ENCODE measurements around the gene TUT4.

Gene TUT4

DNA sequence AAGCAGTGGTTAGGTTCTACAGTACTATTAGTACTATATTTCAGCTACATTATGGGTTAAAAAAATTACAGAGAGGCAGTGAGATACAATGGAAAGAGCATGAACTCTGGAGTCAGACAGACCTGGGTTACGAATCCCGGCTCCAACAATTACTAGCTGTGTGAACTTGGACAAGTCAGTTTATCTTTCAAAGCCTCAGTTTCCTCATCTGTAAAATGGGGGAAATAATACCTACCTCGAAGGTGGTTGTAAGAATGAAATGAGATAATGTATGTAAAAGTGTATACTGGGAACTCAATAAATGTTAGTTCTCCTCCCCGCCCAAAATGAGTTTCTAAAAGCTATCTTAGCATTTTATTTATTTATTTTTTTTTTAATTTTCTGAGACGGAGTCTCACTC, 89.0 kb downstream of the TUT4 start:
- DNase-seq: no peak

DNA sequence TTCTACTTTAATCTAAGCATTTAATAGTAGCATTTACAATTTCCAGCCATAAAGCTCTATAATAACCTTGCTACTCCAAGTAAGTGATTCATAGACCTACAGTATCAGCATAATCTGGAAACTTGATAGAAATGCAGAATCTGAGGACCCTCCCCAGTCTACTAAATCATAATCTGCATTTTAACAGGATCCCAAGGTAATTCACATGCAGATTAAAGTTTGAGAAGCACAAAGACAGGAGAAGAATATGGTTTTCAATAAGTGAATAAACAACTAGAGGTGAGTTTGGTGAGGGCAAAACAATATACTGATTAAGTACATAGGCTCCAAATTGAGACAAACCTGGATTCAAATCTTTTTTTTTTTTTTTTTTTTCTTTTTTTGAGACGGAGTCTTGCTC, 91.1 kb downstream of the TUT4 start:
- no peak for DNase-seq

DNA sequence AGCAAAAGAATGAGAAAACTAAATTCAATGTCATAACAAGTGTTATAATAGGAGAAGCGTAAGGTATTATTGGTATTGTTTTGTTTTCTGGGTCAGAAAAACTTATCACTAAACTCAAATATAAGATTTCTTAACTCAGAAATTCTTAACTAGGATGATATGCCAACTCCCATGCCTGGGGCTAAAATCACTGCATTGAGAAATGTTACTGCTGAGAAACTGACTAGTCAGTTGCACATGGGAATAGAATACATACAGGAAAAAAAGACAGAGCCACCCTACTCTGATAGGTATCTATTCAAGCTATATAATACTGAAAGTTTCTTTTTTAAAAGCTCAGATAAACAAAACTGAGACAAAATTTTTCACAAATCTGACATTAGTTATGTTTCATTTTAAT, 92.2 kb downstream of the TUT4 start:
- DNase-seq: no peak

DNA sequence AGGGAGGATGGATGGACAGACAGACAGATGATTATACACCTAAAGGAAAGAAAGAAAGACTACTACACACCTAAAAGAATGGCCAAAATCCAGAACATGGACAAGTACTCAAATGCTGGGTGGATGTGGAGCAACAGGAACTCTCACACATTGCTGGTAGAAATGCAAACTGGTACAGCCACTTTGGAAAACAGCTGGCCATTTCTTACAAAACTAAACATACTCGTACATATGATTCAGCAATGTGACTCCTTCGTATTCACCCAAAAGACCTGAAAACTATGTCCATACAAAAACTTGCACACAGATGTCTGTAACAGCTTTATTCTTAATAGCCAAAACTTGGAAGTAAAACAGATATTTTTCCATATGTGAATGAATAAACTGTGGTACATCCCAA, 97.2 kb downstream of the TUT4 start:
- DNase-seq: no peak

DNA sequence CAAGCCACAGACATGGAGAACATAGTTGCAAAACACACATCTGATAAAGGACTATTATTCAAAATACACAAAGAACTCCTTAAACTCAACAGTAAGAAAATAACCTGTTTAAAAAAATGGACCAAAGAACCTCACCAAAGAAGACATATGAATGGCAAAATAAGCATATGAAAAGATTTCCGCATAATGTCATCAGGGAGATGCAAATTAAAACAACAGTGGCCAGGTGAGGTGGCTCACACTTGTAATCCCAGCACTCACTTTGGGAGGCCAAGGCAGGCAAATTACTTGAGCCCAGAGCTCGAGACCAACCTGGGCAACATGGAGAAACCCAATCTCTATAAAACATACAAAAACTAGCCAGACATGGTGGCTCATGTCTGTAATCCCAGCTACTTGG, 98.1 kb downstream of the TUT4 start:
- DNase-seq: no peak

DNA sequence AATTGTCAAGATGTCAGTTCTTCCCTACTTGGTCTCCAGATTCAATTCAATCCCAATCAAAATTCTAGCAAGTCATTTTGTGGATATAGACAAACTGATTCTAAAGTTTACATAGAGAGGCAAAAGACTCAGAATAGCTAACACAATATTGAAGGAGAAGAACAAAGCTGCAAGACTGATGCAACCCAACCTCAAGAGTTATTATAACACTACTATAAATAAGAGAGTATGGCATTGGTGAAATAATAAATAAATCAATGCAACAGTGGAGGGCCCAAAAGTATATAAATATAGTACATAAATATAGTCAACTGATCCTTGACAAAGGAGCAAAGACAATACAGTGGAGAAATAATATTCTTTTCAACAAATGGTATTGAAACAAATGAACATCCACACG, 98.8 kb downstream of the TUT4 start:
- DNase-seq: no peak

DNA sequence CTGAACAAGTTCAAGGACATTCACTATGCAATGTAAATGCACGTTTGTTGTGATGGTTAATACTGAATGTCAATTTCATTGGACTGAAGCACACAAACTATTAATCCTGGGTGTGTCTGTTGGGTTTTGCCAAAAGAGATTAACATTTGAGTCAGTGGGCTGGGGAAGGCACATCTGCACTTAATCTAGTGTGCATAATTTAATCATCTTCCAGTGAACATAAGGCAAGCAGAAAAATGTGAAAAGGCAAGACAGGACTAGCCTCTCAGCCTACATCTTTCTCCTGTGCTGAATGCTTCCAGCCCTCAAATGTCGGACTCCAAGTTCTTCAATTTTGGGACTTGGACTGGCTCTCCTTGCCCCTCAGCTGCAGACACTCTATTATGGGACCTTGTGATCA, 108.4 kb downstream of the TUT4 start:
- DNase-seq: no peak

DNA sequence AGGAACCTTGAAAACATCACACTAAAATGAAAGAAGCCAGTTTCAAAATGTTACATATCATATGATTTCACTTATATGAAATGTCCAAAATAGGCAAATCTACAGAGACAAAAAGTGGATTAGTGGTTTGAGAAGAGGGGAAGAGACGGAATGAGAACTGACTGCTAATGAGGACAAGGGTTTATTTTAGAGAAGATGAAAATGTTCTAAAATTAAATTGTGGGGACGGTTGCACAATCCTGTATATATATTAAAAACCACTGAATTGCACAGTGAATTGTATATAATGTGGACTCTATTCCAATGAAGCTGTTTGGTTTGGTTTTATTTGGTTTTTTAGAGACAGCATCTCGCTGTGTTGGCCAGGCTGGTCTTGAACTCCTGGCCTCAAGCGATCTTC, 112.9 kb downstream of the TUT4 start:
- DNase-seq: no peak

DNA sequence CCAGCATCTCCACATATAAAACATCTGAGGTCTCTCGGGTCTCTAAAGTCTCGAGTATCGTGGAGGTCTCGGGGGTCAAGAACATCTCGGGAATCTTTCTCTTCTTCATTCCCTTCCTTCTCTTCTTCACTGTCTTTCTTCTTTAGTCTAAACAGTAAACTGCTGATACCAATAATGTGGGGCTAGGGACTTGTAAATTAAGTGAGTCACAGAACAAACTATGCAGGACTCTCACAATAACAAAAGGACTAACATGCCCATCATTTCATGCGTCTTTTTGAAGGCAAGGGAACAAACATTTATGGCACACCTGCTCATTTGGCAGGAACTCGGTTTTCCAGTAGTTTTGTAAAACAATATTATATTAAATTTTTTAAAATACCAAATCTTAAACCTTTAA, 116.1 kb downstream of the TUT4 start:
- DNase-seq: no peak

DNA sequence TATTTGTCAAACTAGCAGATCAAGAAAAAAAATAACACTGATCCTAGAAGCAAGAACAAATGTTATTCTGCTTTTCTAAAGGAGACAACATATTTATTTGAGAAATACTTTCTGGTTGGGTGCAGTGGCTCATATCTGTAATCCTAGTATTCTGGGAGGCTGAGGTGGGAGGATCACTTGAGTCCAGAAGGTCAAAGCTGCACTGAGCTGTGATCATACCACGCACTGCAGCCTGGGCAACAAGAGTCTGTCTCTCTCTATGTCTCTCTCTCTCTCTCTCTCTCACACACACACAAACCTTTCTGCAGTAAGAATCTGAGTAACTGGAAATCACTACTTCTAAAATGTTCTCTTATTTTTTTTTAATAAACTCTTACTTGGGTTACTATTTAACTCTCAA, 117.2 kb downstream of the TUT4 start:
- no peak for DNase-seq

DNA sequence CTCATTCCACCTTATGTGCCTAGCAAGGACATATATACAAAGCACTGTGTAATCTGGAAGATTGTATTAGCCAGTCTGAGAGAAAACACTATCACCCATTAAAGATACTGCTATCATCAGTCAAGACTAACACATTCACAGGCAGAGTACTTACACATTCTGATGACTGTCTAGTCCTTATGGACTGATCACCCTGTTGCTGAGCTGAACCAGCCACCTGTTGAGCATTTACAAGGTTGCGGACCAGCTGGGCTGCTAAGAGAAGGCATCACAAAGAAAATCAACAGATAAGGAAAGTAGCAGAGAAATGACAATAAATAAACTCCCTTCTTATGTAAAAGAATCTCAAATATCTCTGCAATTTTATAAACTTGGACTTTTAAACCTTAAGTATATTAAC, 117.7 kb downstream of the TUT4 start:
- DNase-seq: no peak

DNA sequence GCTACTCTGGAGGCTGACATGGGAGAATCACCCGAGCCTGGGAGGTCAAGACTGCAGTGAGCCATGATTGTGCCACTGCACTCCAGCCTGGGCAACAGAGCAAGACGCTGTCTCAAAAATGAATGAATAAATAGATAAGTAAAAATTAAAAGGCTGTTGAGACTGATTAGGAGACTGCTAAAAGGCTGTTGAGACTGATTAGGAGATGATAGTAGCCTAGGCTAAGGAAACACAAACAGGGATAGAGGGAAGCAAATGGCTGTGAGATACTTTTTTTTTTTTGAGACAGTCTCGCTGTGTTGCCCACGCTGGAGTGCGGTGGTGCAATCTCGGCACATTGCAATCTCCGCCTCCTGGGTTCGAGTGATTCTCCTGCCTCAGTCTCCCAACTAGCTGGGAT, 120.1 kb downstream of the TUT4 start:
- no peak for DNase-seq

DNA sequence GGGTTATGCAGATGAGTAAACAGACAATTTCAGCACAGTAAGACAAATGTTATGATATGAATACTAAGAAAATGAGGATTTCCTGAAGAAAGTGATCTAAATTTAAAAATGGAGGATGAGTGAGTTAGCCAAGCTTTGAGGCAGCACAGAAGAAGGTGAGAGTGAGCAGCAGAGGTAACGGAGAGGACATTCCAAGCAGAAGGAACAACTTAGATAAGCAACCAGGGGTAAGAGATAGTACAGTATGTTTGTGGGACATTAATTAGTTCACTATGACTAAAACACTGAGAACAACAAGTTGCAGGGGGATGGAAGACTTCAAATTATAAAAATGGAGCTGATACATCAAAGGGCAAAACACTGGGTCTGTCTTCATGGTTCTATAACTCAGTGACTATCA, 125.7 kb downstream of the TUT4 start:
- no peak for DNase-seq

DNA sequence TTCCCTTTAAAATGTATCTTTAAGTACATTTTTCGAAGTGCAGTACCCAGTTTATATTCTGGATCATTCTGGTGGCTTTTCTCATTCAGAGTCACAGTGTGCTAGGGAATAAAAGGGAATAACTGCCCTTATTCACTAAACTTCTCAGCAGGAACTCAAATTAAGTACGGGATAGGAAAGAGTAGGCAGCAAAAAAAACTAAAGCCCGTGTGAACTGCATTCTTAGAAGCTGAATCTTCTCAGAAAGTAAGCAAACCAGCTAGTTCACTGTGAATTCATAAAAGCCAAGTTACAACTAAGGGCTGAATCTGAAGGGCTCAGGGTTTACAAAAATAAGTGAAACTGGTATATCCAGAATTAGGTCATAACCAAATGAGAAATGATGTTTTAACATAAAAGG, 126.5 kb downstream of the TUT4 start:
- DNase-seq: no peak

DNA sequence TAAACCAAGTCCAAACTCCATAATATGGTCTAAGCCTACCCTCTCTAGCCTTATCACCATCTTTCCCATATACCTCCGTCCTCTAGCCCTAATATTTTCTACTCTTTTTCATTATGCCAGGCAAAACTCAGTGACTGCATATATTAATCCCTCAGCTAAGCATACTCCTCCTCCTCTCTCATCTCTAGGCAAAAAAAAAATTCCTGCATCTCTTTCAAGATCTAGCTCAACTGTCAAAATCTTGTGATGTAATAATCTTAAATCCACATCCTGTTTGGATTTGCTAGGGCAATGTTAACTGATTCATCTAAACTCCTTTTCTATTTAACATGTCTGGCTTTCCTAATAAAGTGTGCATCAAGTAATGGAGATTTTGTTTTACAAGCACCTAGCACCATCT, 128.1 kb downstream of the TUT4 start:
- no peak for DNase-seq

DNA sequence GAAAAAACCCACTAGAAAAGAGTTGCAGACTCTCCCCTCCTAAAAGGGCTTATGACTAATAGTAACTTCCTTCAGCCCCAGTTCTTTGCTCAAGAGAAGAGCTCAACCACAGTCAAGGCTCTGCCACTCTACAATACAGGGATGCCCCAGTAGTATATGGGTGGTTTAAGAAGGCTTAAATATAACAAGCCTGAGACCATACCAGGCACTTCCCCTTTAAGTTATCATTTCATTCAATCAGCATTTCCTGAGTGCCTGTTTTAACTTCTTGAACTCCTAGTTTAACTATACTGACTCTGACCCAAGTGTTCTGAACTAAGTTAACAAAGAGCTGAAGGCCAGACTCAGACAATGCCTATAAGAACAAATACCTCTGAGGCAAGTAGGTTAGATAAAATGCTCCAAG, 128.7 kb downstream of the TUT4 start:
- DNase-seq: no peak

DNA sequence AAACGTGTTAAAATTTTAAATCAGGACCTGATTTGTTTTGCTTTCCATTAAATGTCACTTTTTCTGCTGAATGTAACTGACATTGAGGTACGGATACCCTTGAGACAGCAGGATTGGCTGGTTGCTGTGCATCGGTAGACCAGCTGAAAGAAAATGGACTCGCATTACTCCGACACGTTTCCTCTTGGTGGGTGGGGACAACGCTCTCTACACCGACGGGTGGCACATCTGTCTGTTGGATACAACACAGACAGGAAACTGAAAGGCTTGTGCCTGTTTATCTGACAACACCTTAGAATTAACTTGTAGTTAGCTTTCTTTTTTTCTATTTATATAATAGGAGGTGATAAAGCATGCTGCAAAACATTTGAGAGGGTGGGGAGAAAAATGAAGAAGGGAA, 129.1 kb downstream of the TUT4 start:
- DNase-seq: peak; percentile 37

DNA sequence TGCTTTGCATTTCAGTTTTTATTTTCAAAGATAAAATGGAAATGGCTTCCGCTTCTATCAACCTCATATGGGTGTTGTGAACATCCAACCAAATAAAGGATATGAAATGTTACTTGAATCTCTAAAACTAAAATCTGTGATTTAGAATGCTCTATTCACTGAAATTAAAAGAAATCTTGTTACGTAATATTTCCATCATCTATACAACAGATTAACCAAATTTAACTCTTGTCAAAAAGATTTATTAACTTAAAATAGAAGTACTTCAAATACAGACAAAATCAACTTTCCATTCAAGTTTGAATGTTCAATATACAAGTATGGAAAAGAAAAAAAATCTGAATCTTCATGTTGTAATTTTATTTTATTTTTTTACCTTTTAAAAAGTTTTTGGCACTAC, 129.8 kb downstream of the TUT4 start:
- DNase-seq: no peak

DNA sequence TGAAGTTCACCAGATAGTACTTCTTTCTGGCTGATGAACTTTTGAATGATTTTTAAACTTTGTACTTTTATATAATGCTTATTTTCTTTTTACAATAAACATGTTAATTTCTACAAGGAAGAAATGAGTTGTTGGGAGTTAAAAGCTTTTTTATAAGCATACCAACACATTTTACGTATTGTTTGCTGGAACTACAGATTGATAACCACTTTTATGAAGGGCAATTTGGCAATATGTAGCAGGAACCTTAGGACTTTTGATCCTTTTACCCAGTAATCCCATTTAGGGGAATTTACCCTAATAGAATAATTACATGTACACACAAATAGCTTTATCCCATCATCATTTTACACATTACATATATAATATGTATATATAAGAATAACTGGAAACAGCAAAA, 132.2 kb downstream of the TUT4 start:
- DNase-seq: no peak

DNA sequence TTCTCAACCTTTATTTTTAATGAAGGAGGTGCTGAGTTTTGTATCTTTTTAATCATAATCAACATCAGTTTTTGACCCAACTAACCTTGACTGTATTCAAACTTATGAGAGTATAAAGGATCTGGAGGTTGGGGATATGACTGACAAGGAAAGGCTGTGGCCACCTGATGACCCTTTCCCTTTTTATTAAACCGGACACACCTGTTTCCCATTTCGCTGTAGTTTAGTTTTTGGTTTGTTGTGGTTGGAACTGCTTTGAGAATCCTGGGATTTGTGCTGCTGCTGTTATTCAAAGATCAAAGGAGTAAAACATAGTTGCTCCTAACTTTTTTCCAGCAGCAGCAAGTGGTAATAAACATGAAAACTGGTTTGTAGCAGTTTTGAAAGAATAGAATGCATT, 136.1 kb downstream of the TUT4 start:
- no peak for DNase-seq

DNA sequence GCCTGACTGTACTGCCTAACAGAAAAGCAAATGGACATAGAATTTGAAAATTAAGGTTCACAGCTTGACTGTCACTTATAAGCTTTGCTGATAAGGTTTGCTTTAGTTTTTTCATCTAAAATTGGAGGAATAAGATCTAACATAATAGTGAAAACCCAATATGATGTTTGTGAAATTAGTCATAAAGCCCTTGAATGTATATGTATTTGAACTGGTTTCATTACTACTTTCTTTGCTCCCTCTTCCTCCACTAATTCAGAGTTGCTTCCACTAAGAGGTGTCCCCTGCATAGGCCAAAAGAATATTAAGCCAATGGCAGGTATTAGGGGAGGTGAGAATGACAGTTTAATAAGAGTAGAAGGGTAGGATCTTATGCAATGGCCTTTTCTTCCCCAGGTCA, 137.9 kb downstream of the TUT4 start:
- no peak for DNase-seq

DNA sequence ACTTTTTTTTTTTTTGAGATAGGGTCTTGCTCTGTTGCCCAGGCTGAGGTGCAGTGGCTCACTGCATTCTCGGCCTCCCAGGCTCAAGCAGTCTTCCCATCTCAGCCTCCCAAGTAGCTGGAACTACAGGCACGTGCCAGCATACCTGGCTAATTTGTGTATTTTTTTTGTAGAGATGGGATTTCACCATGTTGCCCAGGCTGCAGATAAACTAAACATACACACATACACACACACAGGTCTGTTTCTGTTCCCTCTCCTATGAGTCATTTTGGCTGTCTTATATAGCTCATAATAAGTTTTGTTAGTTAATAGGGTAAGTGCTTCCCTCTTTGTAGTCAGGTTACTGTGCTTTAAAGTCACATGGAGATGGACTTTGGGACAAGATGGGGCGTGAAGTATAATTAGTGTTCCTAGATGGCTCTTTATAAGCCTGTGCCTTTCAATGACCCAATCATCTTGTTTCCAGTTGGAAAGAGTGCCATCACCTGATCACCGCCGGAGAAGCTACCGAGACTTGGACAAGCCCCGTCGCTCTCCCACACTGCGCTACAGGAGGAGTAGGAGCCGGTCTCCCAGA, 139.4 kb downstream of the TUT4 start:
- no peak for DNase-seq

DNA sequence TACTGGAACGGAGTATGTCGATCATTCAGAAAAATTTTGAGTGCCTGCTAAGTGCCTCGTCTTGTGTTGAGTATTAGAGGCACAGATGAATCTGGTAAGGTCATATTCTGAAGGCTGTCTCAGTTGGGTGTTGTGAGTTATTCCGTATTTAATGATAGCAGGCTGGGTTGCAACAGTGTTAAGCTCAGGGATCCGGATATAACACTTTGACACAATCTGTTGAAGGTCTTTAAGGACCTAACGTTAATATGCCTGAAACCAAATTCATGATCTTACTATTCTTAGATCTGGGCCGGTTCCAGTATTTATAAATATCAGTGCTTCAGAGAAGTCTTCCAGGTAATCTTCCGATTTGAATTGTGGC, 147.9 kb downstream of the TUT4 start:
- DNase-seq: no peak

DNA sequence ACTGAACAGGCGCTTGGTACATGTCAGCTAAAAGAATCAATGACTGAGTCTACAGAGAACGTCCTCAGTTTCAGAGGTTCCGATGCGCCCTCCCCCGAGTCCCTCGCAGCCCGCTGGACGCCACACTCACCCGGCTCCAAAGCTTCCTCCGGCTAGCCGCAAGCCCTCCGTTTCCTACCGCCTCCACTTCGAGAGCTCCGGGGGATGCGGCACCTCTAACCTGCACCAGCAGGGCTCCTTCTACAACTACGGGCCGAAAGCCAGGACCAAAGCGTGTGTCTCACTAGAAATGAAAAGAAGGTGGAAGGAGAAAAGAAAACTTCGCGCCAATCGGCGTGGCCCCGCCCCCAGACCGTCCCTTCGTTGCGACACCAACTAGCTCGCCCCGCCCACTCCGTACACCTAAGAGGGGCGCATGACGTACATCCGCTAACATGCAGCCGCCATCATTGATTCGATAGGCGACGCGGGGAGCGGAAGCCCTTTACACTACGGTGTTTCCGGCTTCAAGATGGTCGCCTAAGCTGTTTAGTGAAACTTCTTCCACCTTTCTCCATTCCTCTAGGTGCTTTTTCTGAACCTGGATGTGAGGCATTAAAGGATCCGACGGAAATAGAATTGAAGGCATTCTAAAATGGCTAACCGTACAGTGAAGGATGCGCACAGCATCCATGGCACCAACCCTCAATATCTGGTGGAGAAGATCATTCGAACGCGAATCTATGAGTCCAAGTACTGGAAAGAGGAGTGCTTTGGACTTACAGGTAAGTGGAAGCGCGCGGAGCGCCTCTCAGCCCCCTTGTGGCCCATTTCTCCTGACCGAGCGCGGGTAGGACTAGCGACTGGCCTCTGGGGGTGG, 148.5 kb downstream of the TUT4 start, which contains the start of the genes ORC1 and PRPF38A:
Gene ORC1, minus strand, starts transcription at position 308 of the 859 bp plus-strand sequence. CDS start 2,200 bp downstream, outside the sequence.
Gene PRPF38A, plus strand, starts transcription at position 487 of the 859 bp plus-strand sequence. Its CDS starts 148 bp downstream, at position 635.
- DNase-seq: peak; percentile 97

All from stimulated activated CD4-positive, alpha-beta T cell treated with anti-CD3 and anti-CD28 coated beads, Interleukin-12 subunit alpha, Interleukin-12 subunit beta, amount 100 ng/mL, for 4 hours (primary cell).